Mammary epithelial cell (primary cell): ENCODE data around the gene BEGAIN.

Source experiments
- EZH2 ChIP-seq: IDR thresholded peaks from 2 replicates; pipeline ENCODE4 v1.6.1; 2012; ENCODE audit warnings: low read length, inconsistent platforms, borderline replicate concordance
- TF ChIP-seq, protein P1 (sequence below), 2 donors: IDR thresholded peaks in 1 of 2; conservative IDR thresholded peaks in 1 of 2; 2 replicates each; pipeline ENCODE4 v1.5.1; 2011 to 2012; ENCODE audit warnings: inconsistent platforms in 2 of 2, low read length in 2 of 2, mild to moderate bottlenecking in 2 of 2, control low read depth in 1 of 2, low read depth in 1 of 2; ENCODE audit not compliant: insufficient read depth in 1 of 2; ENCODE audit errors: extremely low read depth in 1 of 2

DNA sequence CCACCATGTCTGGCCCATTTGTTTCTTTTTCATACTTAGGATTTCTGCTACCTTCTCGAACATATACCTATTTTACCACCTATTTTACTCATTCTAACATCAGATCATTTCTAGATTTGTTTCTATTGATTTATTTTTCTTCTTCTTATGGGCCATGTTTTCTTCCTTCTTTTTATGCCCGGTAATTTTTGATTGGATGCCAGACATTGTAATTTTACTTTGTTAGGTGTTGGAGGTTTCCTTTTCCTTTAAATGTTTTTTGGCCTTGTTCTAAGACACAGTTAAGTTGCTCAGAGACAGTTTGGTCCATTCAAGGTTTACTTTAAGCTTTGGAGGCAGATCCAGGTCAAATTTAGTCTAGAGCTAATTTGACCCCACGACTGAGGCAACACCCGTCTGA is 14.7 kb upstream of the BEGAIN start:
- TF ChIP-seq, protein P1, sequence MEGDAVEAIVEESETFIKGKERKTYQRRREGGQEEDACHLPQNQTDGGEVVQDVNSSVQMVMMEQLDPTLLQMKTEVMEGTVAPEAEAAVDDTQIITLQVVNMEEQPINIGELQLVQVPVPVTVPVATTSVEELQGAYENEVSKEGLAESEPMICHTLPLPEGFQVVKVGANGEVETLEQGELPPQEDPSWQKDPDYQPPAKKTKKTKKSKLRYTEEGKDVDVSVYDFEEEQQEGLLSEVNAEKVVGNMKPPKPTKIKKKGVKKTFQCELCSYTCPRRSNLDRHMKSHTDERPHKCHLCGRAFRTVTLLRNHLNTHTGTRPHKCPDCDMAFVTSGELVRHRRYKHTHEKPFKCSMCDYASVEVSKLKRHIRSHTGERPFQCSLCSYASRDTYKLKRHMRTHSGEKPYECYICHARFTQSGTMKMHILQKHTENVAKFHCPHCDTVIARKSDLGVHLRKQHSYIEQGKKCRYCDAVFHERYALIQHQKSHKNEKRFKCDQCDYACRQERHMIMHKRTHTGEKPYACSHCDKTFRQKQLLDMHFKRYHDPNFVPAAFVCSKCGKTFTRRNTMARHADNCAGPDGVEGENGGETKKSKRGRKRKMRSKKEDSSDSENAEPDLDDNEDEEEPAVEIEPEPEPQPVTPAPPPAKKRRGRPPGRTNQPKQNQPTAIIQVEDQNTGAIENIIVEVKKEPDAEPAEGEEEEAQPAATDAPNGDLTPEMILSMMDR (conservative IDR thresholded peaks at IDR 0.05 in 1 of 2, IDR thresholded peaks at IDR 0.05 in 1 of 2; ENCODE audit: extremely low read depth in 1 of 2, insufficient read depth in 1 of 2, low read depth in 1 of 2, low read length in 2 of 2) = no peak
- TF ChIP-seq EZH2 = no peak
